A673 (cell line): ENCODE results near the gene DAB1. TPM values are rescaled to one million over a fixed set of nuclear protein-coding genes. Genes with fewer than 3 reads are reported as not detected.

Source experiments
- BruUV-seq: library from RNA; stranded (reverse); fragments of 400-500 nt; replicated peaks from 2 replicates; lab custom pipeline; 2021; lab: Mats Ljungman, UMichigan
- CTCF ChIA-PET: fragments of 300-600 bp; sonication (Branson Sonifier 250); formaldehyde crosslinking; loops from one replicate; lab custom pipeline; 2022; ENCODE audit warnings: antibody characterized with exemption; lab: Charles Lee
- POLR2A ChIA-PET: fragments of 300-600 bp; sonication (Branson Sonifier 250); formaldehyde crosslinking; loops from one replicate; lab custom pipeline; 2022; ENCODE audit warnings: antibody characterized with exemption; ENCODE audit not compliant: low non-redundant PET; lab: Charles Lee
- DNase-seq: peaks from one replicate; pipeline ENCODE4 v3.0.0-alpha.2; 2015; ENCODE audit warnings: low spot score
- H3K27ac ChIP-seq: fragments of 200-600 bp; sonication (generic); 2 replicates; pipeline ENCODE4 v1.5.1; 2016; ENCODE audit warnings: mixed run types, low read depth, mild to moderate bottlenecking, mixed read lengths, antibody characterized with exemption, low read length; ENCODE audit not compliant: poor library complexity, severe bottlenecking
- H3K27me3 ChIP-seq: fragments of 200-600 bp; sonication (generic); replicated peaks from 2 replicates; pipeline ENCODE4 v1.6.1; 2017; ENCODE audit warnings: mixed run types, low read depth, mild to moderate bottlenecking, mixed read lengths, antibody characterized with exemption, low read length; ENCODE audit not compliant: insufficient read depth, poor library complexity
- H3K36me3 ChIP-seq: fragments of 200-600 bp; sonication (generic); 2 replicates; pipeline ENCODE4 v1.6.1; 2016; ENCODE audit warnings: mixed run types, mild to moderate bottlenecking, mixed read lengths, antibody characterized with exemption, low read length; ENCODE audit not compliant: insufficient read depth, poor library complexity, severe bottlenecking
- H3K4me1 ChIP-seq: fragments of 200-600 bp; sonication (generic); 2 replicates; pipeline ENCODE4 v1.6.1; 2017; ENCODE audit warnings: mixed run types, mild to moderate bottlenecking, mixed read lengths, antibody characterized with exemption, low read length; ENCODE audit not compliant: insufficient read depth, poor library complexity, severe bottlenecking
- H3K4me3 ChIP-seq: fragments of 200-600 bp; sonication (generic); 2 replicates; pipeline ENCODE4 v1.5.1; 2016; ENCODE audit warnings: low read depth, mixed run types, mild to moderate bottlenecking, mixed read lengths, low read length; ENCODE audit not compliant: poor library complexity, severe bottlenecking
- H3K9me3 ChIP-seq: fragments of 200-600 bp; sonication (generic); 2 replicates; pipeline ENCODE4 v1.6.1; 2016; ENCODE audit warnings: mixed run types, low read depth, mild to moderate bottlenecking, mixed read lengths, antibody characterized with exemption, low read length; ENCODE audit not compliant: poor library complexity, severe bottlenecking
- EZH2 ChIP-seq: fragments of 200-600 bp; sonication (generic); IDR thresholded peaks from 2 replicates; pipeline ENCODE4 v1.6.1; 2017; ENCODE audit warnings: borderline replicate concordance, low read depth, mild to moderate bottlenecking, mixed read lengths, antibody characterized with exemption, low read length; ENCODE audit not compliant: poor library complexity, severe bottlenecking
- intact Hi-C: fragments of 100-400 bp; cut with micrococcal nuclease; formaldehyde crosslinking; loops from one replicate; pipeline ENCODE4 v1.10.0; 2022; ENCODE audit not compliant: unreplicated experiment
- total RNA-seq: library from RNA; stranded (reverse); gene quantifications from 2 replicates; pipeline ENCODE4 v1.2.3, GENCODE V29; 2021
- TF ChIP-seq, protein P1 (sequence below): fragments of 300-800, 200-600 bp; sonication (generic); conservative IDR thresholded peaks from 2 replicates; pipeline ENCODE4 v1.5.1; 2017; ENCODE audit warnings: low read depth, mild to moderate bottlenecking, antibody characterized with exemption, low read length, moderate library complexity, mixed read lengths

The DAB1 gene
- total RNA-seq, 1 experiment from 2014 or later = 112 TPM

DNA sequence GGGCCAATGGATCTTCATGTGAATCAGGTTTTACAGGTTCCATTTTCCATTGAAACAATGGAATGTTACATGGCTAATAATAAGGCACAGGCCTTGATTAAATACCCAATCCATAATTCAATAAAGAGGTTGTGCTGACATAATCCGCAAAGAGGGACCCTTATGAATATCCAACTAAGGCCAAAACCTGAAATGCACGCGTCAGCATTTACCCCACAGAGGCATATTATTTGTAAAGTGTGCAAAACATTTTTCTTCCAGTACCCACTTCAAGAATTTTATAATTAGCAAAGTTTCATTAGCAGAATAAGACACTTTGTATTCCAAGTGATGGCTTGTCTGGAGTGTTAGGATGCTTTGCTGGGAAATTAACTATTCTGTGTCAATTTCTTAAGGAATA lies 237.4 kb downstream of the DAB1 start:
- POLR2A ChIA-PET = no interaction called here
- intact Hi-C loops = no loop called here
- CTCF ChIA-PET = no interaction called here
- H3K27me3 ChIP-seq = no peaks in the 10 kb centered on the region
- H3K9me3 ChIP-seq = no peaks in the 10 kb centered on the region
- no peak overlapping the region for H3K27ac ChIP-seq
- H3K4me3 ChIP-seq = no peak overlapping the region
- no TSS peak for BruUV-seq
- no peaks in the 10 kb centered on the region for H3K4me1 ChIP-seq
- TF ChIP-seq EZH2 = no peak
- TF ChIP-seq, protein P1, sequence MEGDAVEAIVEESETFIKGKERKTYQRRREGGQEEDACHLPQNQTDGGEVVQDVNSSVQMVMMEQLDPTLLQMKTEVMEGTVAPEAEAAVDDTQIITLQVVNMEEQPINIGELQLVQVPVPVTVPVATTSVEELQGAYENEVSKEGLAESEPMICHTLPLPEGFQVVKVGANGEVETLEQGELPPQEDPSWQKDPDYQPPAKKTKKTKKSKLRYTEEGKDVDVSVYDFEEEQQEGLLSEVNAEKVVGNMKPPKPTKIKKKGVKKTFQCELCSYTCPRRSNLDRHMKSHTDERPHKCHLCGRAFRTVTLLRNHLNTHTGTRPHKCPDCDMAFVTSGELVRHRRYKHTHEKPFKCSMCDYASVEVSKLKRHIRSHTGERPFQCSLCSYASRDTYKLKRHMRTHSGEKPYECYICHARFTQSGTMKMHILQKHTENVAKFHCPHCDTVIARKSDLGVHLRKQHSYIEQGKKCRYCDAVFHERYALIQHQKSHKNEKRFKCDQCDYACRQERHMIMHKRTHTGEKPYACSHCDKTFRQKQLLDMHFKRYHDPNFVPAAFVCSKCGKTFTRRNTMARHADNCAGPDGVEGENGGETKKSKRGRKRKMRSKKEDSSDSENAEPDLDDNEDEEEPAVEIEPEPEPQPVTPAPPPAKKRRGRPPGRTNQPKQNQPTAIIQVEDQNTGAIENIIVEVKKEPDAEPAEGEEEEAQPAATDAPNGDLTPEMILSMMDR = no peak
- no peaks in the 10 kb centered on the region for H3K36me3 ChIP-seq
- DNase-seq = no peak

DNA sequence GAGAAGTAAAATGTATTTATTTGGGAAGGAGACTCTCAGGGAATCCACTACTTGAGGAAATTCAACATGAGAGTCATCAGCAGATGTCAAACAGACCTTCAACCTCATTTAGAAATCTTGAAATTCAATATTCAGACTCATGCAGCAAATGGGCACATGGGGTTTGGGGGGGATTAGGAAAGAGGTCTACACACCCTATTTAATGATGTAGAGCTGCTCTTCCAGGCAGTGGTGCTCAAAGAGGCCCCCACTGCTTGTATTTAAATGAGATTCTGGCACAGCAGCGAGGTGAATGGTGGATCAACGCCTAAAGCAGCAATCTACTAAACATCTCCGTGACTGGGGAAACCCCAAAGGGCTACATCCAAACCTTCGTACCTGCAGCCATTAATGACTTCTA lies 244.9 kb downstream of the DAB1 start:
- Histone ChIP-seq H3K4me1 (peaks cover 3% of the 10 kb centered on the region), H3K4me3 (no peak overlapping the region), H3K27ac (no peak overlapping the region), H3K36me3 (no peaks in the 10 kb centered on the region), H3K27me3 (no peaks in the 10 kb centered on the region), H3K9me3 (no peaks in the 10 kb centered on the region)
- POLR2A ChIA-PET = no interaction called here
- intact Hi-C loops = no loop called here
- CTCF ChIA-PET = no interaction called here
- TF ChIP-seq, protein P1 = no peak
- no peak for TF ChIP-seq EZH2
- BruUV-seq = no TSS peak
- no peak for DNase-seq

DNA sequence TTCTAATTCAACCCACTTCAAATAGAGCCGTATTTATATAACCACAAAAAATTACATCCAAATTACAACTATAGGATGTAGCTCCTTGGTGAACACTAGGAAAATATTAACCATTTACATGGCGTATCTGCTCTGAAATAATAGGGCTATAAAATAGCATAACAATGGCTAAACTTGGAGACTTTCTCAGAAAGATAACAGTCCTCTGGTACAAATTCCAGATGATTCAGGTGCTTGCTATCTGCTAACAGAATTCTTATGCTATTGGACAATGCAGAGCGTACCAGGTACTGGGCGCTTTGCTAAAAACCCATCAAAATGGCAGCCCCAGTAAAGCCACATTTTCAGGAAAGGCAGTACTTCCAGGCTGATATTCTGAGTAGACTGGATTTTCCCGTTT lies 248.4 kb downstream of the DAB1 start:
- no TSS peak for BruUV-seq
- no peak for TF ChIP-seq EZH2
- TF ChIP-seq, protein P1 = no peak
- no peak overlapping the region for H3K4me3 ChIP-seq
- H3K27me3 ChIP-seq = no peaks in the 10 kb centered on the region
- no peak for DNase-seq
- POLR2A ChIA-PET = interaction anchor here (0.7 kb wide), 1 partner anchor 123 kb away, joined by 4 read pairs; no protein-coding TSS in a partner anchor
- CTCF ChIA-PET = no interaction called here
- intact Hi-C loops = no loop called here
- H3K36me3 ChIP-seq = no peaks in the 10 kb centered on the region
- H3K9me3 ChIP-seq = no peaks in the 10 kb centered on the region
- H3K27ac ChIP-seq = no peak overlapping the region
- peaks cover 7% of the 10 kb centered on the region for H3K4me1 ChIP-seq
